22Rv1 (cell line): ENCODE results near the gene PACS1.

ENCODE experiments used
- CTCF ChIP-seq: fragments of 450-650 bp; IDR thresholded peaks from 2 replicates; pipeline ENCODE4 v1.5.1; 2017; ENCODE audit warnings: mild to moderate bottlenecking
- ZFX ChIP-seq: fragments of 450-650 bp; IDR thresholded peaks from 2 replicates; pipeline ENCODE4 v1.6.1; 2017; ENCODE audit warnings: antibody characterized with exemption, borderline replicate concordance

GRCh38 chr11:66211100-66211499, 141.0 kb downstream of the PACS1 start:
- TF ChIP-seq CTCF (no peak), ZFX (no peak)
